ENCODE results near the gene CNTD1. TPM values are rescaled to one million over a fixed set of nuclear protein-coding genes. Genes with fewer than 3 reads are reported as not detected.

The CNTD1 gene
- polyA plus RNA-seq, 2 of the 4 experiments (the other 2 are of a cell fraction), result 0.06 to 0.10 TPM

DNA sequence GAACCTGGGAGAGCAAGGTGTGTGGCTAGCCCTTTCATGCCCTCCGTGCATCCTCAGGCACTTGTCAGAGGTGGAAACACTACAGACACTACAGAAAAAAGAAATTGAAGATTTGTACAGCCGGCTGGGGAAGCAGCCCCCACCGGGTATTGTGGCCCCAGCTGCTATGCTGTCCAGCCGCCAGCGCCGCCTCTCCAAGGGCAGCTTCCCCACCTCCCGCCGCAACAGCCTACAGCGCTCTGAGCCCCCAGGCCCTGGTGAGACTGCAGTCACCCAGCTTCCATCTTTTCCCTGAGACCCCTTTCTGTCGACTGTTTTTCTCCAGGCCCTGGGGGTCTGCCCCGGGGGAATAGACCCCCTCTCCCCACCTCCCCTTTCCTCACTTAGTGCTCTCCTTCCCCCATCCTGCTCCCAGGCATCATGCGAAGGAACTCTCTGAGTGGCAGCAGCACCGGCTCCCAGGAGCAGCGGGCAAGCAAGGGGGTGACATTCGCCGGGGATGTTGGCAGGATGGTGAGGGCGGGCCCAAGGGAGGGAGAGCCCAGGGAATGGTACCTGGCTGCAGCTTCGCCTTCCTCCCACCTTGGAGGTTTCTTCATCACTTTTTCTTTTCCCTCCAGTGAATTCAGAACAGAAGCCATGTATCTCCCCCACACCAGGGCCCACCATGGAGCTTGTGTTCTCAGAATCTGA is 2.4 kb upstream of the CNTD1 start:
- no peak overlapping the region for H3K4me3 ChIP-seq
- FAIRE-seq, result no peak
- TF ChIP-seq, protein P1, sequence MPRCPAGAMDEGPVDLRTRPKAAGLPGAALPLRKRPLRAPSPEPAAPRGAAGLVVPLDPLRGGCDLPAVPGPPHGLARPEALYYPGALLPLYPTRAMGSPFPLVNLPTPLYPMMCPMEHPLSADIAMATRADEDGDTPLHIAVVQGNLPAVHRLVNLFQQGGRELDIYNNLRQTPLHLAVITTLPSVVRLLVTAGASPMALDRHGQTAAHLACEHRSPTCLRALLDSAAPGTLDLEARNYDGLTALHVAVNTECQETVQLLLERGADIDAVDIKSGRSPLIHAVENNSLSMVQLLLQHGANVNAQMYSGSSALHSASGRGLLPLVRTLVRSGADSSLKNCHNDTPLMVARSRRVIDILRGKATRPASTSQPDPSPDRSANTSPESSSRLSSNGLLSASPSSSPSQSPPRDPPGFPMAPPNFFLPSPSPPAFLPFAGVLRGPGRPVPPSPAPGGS (IDR thresholded peaks at IDR 0.05), result no peak
- TF ChIP-seq, protein P2, sequence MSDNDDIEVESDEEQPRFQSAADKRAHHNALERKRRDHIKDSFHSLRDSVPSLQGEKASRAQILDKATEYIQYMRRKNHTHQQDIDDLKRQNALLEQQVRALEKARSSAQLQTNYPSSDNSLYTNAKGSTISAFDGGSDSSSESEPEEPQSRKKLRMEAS (IDR thresholded peaks at IDR 0.05), result no peak
- no peak for TF ChIP-seq HOXB13 (CRISPR knock-in tag; IDR thresholded peaks at IDR 0.05; ENCODE audit: low read depth)
- TF ChIP-seq, protein P3, sequence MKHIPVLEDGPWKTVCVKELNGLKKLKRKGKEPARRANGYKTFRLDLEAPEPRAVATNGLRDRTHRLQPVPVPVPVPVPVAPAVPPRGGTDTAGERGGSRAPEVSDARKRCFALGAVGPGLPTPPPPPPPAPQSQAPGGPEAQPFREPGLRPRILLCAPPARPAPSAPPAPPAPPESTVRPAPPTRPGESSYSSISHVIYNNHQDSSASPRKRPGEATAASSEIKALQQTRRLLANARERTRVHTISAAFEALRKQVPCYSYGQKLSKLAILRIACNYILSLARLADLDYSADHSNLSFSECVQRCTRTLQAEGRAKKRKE (CRISPR knock-in tag; IDR thresholded peaks at IDR 0.05; ENCODE audit: low read depth), result no peak
- no peak for TF ChIP-seq ZSCAN20 (CRISPR knock-in tag; IDR thresholded peaks at IDR 0.05)
- TF ChIP-seq, protein P4, sequence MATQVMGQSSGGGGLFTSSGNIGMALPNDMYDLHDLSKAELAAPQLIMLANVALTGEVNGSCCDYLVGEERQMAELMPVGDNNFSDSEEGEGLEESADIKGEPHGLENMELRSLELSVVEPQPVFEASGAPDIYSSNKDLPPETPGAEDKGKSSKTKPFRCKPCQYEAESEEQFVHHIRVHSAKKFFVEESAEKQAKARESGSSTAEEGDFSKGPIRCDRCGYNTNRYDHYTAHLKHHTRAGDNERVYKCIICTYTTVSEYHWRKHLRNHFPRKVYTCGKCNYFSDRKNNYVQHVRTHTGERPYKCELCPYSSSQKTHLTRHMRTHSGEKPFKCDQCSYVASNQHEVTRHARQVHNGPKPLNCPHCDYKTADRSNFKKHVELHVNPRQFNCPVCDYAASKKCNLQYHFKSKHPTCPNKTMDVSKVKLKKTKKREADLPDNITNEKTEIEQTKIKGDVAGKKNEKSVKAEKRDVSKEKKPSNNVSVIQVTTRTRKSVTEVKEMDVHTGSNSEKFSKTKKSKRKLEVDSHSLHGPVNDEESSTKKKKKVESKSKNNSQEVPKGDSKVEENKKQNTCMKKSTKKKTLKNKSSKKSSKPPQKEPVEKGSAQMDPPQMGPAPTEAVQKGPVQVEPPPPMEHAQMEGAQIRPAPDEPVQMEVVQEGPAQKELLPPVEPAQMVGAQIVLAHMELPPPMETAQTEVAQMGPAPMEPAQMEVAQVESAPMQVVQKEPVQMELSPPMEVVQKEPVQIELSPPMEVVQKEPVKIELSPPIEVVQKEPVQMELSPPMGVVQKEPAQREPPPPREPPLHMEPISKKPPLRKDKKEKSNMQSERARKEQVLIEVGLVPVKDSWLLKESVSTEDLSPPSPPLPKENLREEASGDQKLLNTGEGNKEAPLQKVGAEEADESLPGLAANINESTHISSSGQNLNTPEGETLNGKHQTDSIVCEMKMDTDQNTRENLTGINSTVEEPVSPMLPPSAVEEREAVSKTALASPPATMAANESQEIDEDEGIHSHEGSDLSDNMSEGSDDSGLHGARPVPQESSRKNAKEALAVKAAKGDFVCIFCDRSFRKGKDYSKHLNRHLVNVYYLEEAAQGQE (IDR thresholded peaks at IDR 0.05), result no peak
- ChIA-PET CTCF (interaction anchor here (1.2 to 24.6 kb wide), 4 partner anchors 24 to 218 kb away, joined by 3 to 336 read pairs (median 4); partner anchors contain the start of genes BECN1 and PSMC3IP), POLR2A (interaction anchor here (1.8 kb wide), 1 partner anchor 23 kb away, joined by 6 read pairs; the partner anchor contains the start of gene VPS25)
- H3K9me3 ChIP-seq, result no peaks in the 10 kb centered on the region
- DNase-seq (ENCODE audit: low read depth in 1 of 2, low spot score in 1 of 2), result no peak
- ATAC-seq, result no peak
- H3K4me2 ChIP-seq, result peak overlapping the region; percentile 96; the same call in 1 of the 3 replicates
- WGBS (ENCODE audit: missing lambda C conversion rate), result 93% methylated on average over 18 of the region's 18 CpGs
- H3K4me1 ChIP-seq, result peaks cover 18% of the 10 kb centered on the region
- no peak overlapping the region for H3K27ac ChIP-seq

DNA sequence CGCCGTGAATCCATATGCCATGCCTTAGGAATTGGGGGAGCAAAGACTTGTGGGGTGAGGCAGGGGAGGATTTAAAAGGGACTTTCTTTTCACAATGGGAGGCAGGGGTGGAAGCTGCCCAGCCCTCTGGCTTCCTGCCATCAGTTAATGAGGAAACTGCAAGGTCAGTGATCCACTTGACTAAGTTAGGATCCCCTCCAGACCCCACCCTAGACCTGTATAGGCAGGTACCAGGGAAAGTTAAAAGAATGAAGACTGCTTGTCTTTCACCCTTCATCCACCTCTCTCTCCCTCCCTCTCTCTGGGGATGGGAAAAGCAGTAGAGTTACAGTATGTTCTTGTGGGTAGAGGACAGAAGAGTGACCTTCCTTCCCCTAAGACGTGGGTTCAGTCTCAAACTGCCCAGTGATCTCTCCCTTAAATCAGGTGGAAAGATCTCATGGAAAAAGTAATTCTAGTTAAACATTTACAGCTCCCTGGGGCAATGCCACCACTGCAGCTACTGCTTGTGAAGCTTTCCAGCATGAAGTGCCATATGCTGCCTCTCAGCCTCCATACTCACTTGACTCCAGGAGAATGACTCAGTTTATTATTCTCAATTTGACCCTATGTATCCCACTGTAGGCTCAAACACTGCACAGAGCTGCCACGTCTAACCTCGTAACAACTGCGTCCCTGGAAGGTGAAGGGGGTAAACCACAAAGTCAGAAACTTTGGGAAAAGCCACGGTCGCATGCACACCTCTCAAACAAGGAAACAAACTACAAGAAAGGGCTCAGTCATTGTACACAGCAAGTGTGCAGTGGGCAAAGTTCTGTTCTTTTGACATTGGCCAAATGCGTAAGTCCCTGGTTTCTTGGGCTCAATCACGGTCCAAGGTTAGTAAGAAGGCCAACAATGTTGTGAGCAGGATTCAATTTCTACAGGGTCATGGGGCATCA is 1.3 kb upstream of the CNTD1 start:
- Histone ChIP-seq H3K4me3 (peak overlapping the region; percentile 72), H3K27ac (peak overlapping the region; percentile 83 to 92), H3K4me1 (peaks cover 25% of the 10 kb centered on the region), H3K9me3 (no peaks in the 10 kb centered on the region), H3K4me2 (peak overlapping the region; percentile 96)
- ChIA-PET CTCF (interaction anchor here (0.6 to 24.6 kb wide), 8 partner anchors 12 to 219 kb away, joined by 3 to 336 read pairs (median 4); partner anchors contain the start of genes BECN1 and PSME3), POLR2A (interaction anchor here (0.6 to 1.9 kb wide), 5 partner anchors 14 to 249 kb away, joined by 3 to 10 read pairs (median 3); partner anchors contain the start of genes RPL27 and VPS25)
- no peak for TF ChIP-seq KDM1A (IDR thresholded peaks at IDR 0.05; ENCODE audit: low read depth)
- TF ChIP-seq FOXS1 (CRISPR knock-in tag; IDR thresholded peaks at IDR 0.05), result no peak
- no peak for TF ChIP-seq FOSB (CRISPR knock-in tag; IDR thresholded peaks at IDR 0.05)
- no peak for TF ChIP-seq ZC3H11A (IDR thresholded peaks at IDR 0.05)
- TF ChIP-seq TP53 (CRISPR knock-in tag; IDR thresholded peaks at IDR 0.05), result no peak
- TF ChIP-seq, protein P5, sequence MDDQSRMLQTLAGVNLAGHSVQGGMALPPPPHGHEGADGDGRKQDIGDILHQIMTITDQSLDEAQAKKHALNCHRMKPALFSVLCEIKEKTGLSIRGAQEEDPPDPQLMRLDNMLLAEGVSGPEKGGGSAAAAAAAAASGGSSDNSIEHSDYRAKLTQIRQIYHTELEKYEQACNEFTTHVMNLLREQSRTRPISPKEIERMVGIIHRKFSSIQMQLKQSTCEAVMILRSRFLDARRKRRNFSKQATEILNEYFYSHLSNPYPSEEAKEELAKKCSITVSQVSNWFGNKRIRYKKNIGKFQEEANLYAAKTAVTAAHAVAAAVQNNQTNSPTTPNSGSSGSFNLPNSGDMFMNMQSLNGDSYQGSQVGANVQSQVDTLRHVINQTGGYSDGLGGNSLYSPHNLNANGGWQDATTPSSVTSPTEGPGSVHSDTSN (IDR thresholded peaks at IDR 0.05), result no peak
- TF ChIP-seq ZNF302 (CRISPR knock-in tag; IDR thresholded peaks at IDR 0.05), result no peak
- TF ChIP-seq ZSCAN20 (CRISPR knock-in tag; IDR thresholded peaks at IDR 0.05), result no peak
- TF ChIP-seq MYC (IDR thresholded peaks at IDR 0.05; ENCODE audit: borderline replicate concordance, low read length), result no peak
- no peak for TF ChIP-seq JUN (IDR thresholded peaks at IDR 0.05)
- TF ChIP-seq ZFP36 (IDR thresholded peaks at IDR 0.05; ENCODE audit: borderline replicate concordance, partially characterized antibody), result no peak
- TF ChIP-seq, protein P6, sequence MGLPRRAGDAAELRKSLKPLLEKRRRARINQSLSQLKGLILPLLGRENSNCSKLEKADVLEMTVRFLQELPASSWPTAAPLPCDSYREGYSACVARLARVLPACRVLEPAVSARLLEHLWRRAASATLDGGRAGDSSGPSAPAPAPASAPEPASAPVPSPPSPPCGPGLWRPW (IDR thresholded peaks at IDR 0.05), result no peak
- no peak for TF ChIP-seq POLR2AphosphoS2 (conservative IDR thresholded peaks at IDR 0.05; ENCODE audit: low read length)
- TF ChIP-seq, protein P7, sequence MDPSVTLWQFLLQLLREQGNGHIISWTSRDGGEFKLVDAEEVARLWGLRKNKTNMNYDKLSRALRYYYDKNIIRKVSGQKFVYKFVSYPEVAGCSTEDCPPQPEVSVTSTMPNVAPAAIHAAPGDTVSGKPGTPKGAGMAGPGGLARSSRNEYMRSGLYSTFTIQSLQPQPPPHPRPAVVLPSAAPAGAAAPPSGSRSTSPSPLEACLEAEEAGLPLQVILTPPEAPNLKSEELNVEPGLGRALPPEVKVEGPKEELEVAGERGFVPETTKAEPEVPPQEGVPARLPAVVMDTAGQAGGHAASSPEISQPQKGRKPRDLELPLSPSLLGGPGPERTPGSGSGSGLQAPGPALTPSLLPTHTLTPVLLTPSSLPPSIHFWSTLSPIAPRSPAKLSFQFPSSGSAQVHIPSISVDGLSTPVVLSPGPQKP (IDR thresholded peaks at IDR 0.05; ENCODE audit: low read depth, low read length), result no peak
- no peak for TF ChIP-seq HOXB5 (CRISPR knock-in tag; IDR thresholded peaks at IDR 0.05)
- no peak for TF ChIP-seq CHD2 (IDR thresholded peaks at IDR 0.05; ENCODE audit: low read length, partially characterized antibody)
- WGBS (ENCODE audit: missing lambda C conversion rate), result 79% methylated on average over 10 of the region's 10 CpGs
- ATAC-seq (no peak), FAIRE-seq (no peak), DNase-seq (ENCODE audit: low read depth in 1 of 2, low spot score in 1 of 2) (no peak)

Data from A549 (cell line).